SK-N-MC (cell line): ENCODE data around the gene OPCML.

Source experiments
- EZH2 ChIP-seq: fragments of 200-600 bp; sonication (generic); IDR thresholded peaks from one replicate; pipeline ENCODE4 v1.6.1; 2017; ENCODE audit warnings: antibody characterized with exemption
- FOXP2 ChIP-seq: optimal IDR thresholded peaks from 2 replicates; pipeline ENCODE3; 2011; ENCODE audit warnings: mild to moderate bottlenecking, moderate library complexity; ENCODE audit not compliant: insufficient read depth; ENCODE audit errors: extremely low read length, control extremely low read depth
- POLR2AphosphoS5 ChIP-seq: IDR thresholded peaks from 2 replicates; pipeline ENCODE4 v1.6.1; 2012; ENCODE audit warnings: mild to moderate bottlenecking, low read depth, low read length, borderline replicate concordance

DNA sequence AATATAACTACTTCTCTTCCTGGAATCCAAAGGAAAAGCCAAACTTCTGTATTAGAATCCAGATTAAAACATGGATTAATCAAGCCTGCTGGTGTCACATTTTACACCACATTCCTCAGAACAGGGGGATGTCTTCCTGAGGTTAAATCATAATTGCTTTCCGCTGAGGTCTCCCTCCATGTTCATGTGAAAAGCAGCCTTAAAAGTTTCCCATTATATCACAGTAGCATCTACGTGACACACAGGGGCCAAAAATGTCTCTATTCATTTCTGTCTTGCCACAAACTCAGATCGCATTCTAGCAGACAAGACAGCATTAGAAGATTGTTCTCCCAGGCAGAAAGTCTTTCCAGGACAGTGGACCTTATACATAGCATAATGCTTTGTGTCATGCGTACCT, 788.7 kb downstream of the OPCML start:
- TF ChIP-seq POLR2AphosphoS5 = no peak
- TF ChIP-seq EZH2 = no peak
- no peak for TF ChIP-seq FOXP2
